Gastroesophageal sphincter (tissue), 3 donors: Measurements from ENCODE around the gene CNNM2.

Experiments used
- POLR2AphosphoS5 ChIP-seq: sonication (generic); formaldehyde crosslinking; IDR thresholded peaks from one replicate; pipeline ENCODE4 v1.6.1; 2017; ENCODE audit warnings: antibody characterized with exemption
- TF ChIP-seq, protein P1 (sequence below), 4 experiments: fragments of 200-600 bp in 2 of 4; fragments of 450-650 bp in 2 of 4; sonication (generic) in 1 of 4; IDR thresholded peaks; one replicate each; pipeline ENCODE4 v1.5.1; 2017 to 2019; ENCODE audit warnings: antibody characterized with exemption in 4 of 4, mild to moderate bottlenecking in 2 of 4, moderate library complexity in 2 of 4

DNA sequence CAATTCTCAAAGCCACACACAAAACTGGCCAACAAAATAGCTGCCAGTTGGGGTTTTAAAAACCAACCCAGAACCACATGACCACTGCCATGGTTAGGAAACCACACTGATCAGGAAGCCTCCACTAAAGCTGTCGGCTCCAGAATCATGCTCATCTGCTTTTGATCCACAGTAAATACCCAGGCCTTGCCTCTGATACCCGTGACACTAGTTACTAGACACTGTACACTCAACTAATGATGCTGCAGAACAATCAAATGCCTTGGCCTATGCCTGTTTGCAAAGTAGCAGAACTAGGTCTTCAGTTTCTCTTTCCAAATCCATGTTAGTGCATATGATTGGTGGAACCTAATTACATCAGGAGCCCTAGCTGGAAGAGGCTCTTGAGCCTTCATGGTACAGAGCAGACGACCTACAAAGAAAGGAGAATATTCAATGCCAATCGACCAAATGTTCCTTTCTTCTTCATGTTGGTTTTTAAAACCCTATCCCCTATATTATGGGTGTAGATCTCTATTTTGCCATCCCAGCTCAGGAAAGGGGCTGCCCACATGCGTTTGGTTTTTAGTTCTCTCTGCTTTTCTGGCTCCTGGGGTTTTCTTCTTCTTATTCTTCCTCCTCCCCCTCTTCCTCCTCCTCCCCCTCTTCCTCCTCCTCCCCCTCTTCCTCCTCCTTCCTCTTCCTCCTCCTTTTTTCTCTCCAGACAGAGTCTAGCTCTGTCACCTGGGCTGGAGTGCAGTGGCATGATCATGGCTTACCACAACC, 76.6 kb downstream of the CNNM2 start:
- TF ChIP-seq, protein P1, sequence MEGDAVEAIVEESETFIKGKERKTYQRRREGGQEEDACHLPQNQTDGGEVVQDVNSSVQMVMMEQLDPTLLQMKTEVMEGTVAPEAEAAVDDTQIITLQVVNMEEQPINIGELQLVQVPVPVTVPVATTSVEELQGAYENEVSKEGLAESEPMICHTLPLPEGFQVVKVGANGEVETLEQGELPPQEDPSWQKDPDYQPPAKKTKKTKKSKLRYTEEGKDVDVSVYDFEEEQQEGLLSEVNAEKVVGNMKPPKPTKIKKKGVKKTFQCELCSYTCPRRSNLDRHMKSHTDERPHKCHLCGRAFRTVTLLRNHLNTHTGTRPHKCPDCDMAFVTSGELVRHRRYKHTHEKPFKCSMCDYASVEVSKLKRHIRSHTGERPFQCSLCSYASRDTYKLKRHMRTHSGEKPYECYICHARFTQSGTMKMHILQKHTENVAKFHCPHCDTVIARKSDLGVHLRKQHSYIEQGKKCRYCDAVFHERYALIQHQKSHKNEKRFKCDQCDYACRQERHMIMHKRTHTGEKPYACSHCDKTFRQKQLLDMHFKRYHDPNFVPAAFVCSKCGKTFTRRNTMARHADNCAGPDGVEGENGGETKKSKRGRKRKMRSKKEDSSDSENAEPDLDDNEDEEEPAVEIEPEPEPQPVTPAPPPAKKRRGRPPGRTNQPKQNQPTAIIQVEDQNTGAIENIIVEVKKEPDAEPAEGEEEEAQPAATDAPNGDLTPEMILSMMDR (IDR thresholded peaks at IDR 0.05), result no peak
- no peak for TF ChIP-seq POLR2AphosphoS5
